Fibroblast of villous mesenchyme (primary cell): ENCODE results near the gene PEX11G. TPM values are rescaled to one million over a fixed set of nuclear protein-coding genes. Genes with fewer than 3 reads are reported as not detected.

Source experiments
- DNase-seq: peaks from one replicate; pipeline ENCODE4 v3.0.0-alpha.2; 2010; ENCODE audit warnings: low read depth
- H3K4me3 ChIP-seq: 2 replicates; pipeline ENCODE4 v1.5.1; 2011; ENCODE audit warnings: low read depth, mild to moderate bottlenecking, low read length
- total RNA-seq: library from RNA; depleted of rRNA; stranded (reverse); fragments of >200 nt; gene quantifications from 2 replicates; pipeline ENCODE4 v1.2.3, GENCODE V29; 2012
- TF ChIP-seq, protein P1 (sequence below): IDR thresholded peaks from 2 replicates; pipeline ENCODE4 v1.5.1; 2012; ENCODE audit warnings: low read depth, mild to moderate bottlenecking, low read length; ENCODE audit not compliant: insufficient read depth

PEX11G gene
- total RNA-seq, 1 donor: 2.6 TPM

GRCh38 chr19:7476777-7477494, 11.9 kb downstream of the PEX11G start:
- DNase-seq: no peak
- TF ChIP-seq, protein P1, sequence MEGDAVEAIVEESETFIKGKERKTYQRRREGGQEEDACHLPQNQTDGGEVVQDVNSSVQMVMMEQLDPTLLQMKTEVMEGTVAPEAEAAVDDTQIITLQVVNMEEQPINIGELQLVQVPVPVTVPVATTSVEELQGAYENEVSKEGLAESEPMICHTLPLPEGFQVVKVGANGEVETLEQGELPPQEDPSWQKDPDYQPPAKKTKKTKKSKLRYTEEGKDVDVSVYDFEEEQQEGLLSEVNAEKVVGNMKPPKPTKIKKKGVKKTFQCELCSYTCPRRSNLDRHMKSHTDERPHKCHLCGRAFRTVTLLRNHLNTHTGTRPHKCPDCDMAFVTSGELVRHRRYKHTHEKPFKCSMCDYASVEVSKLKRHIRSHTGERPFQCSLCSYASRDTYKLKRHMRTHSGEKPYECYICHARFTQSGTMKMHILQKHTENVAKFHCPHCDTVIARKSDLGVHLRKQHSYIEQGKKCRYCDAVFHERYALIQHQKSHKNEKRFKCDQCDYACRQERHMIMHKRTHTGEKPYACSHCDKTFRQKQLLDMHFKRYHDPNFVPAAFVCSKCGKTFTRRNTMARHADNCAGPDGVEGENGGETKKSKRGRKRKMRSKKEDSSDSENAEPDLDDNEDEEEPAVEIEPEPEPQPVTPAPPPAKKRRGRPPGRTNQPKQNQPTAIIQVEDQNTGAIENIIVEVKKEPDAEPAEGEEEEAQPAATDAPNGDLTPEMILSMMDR: no peak
- H3K4me3 ChIP-seq: no peak overlapping the region

GRCh38 chr19:7476241-7476640, 12.6 kb downstream of the PEX11G start:
- DNase-seq: no peak
- no peak overlapping the region for H3K4me3 ChIP-seq
- TF ChIP-seq, protein P1: no peak

- TF ChIP-seq, protein P1: no peak
Measured at GRCh38 chr19:7475665-7476064, 13.2 kb downstream of the PEX11G start.

GRCh38 chr19:7471696-7472615, 16.9 kb downstream of the PEX11G start:
- H3K4me3 ChIP-seq: no peak overlapping the region
- TF ChIP-seq, protein P1: no peak
- DNase-seq: peak; percentile 13

More at GRCh38 chr19:7475665-7476064, 13.2 kb downstream of the PEX11G start:
- DNase-seq: no peak
- no peak overlapping the region for H3K4me3 ChIP-seq

DNA sequence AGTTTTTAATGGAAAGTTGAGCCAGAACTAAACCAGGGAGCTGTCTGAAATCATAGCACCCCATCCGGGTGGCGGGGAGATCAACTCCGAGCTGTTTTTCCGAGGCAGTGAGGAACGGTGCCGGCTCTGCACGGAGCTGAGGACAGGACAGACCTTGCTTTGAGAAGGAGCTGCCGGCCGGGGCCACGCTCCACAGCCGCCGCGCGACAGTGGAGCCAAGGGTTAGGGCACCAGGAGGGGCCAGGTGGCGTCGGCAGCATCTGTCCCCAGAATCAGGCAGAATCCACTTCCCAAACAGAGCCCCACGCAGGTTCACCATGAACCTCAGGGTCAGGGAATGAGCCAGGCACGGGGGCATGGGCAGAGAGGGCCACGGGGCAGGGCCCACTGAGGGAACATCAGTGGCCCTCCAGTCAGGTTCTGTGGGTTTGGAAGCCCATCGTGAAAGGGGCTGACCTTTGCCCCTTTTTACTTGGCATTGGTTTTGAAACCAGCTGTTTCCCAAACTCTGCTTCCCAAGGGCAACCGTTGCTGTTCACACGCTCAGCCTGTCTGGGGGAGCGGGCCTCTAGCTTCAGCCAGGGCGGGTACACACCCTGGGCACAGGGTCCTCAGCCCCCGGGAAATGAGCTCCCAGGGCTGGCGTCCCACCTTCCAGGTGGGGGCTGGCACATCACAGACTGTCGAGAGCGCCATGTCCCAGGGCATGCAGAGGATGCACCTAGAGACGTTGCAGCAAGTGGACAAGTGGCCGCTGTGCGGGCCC, 18.1 kb downstream of the PEX11G start:
- DNase-seq: no peak
- H3K4me3 ChIP-seq: no peak overlapping the region
- TF ChIP-seq, protein P1: no peak

- no peak overlapping the region for H3K4me3 ChIP-seq
- TF ChIP-seq, protein P1: no peak
- DNase-seq: no peak
Measured at GRCh38 chr19:7469669-7470285, 19.1 kb downstream of the PEX11G start.
